ENCODE results near the gene PAM.

The PAM gene

GRCh38 chr5:102802708-102803458 is 47.8 kb downstream of the PAM start:
- DNase-seq (ENCODE audit: low spot score), result no peak
- ATAC-seq (ENCODE audit: low read depth), result no peak
- H3K4me3 ChIP-seq (ENCODE audit: severe bottlenecking), result no peak overlapping the region
- peaks cover 6% of the 10 kb centered on the region for H3K4me1 ChIP-seq (ENCODE audit: insufficient read depth, poor library complexity, severe bottlenecking)
- H3K27me3 ChIP-seq (ENCODE audit: insufficient read depth, poor library complexity, severe bottlenecking), result no peaks in the 10 kb centered on the region
- H3K27ac ChIP-seq (ENCODE audit: poor library complexity, severe bottlenecking), result no peak overlapping the region
- H3K36me3 ChIP-seq (ENCODE audit: low read depth), result no peaks in the 10 kb centered on the region
- no peaks in the 10 kb centered on the region for H3K9me3 ChIP-seq (ENCODE audit: severe bottlenecking)
- TF ChIP-seq, protein P1, sequence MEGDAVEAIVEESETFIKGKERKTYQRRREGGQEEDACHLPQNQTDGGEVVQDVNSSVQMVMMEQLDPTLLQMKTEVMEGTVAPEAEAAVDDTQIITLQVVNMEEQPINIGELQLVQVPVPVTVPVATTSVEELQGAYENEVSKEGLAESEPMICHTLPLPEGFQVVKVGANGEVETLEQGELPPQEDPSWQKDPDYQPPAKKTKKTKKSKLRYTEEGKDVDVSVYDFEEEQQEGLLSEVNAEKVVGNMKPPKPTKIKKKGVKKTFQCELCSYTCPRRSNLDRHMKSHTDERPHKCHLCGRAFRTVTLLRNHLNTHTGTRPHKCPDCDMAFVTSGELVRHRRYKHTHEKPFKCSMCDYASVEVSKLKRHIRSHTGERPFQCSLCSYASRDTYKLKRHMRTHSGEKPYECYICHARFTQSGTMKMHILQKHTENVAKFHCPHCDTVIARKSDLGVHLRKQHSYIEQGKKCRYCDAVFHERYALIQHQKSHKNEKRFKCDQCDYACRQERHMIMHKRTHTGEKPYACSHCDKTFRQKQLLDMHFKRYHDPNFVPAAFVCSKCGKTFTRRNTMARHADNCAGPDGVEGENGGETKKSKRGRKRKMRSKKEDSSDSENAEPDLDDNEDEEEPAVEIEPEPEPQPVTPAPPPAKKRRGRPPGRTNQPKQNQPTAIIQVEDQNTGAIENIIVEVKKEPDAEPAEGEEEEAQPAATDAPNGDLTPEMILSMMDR (IDR thresholded peaks at IDR 0.05; ENCODE audit: poor library complexity, severe bottlenecking), result no peak

DNA sequence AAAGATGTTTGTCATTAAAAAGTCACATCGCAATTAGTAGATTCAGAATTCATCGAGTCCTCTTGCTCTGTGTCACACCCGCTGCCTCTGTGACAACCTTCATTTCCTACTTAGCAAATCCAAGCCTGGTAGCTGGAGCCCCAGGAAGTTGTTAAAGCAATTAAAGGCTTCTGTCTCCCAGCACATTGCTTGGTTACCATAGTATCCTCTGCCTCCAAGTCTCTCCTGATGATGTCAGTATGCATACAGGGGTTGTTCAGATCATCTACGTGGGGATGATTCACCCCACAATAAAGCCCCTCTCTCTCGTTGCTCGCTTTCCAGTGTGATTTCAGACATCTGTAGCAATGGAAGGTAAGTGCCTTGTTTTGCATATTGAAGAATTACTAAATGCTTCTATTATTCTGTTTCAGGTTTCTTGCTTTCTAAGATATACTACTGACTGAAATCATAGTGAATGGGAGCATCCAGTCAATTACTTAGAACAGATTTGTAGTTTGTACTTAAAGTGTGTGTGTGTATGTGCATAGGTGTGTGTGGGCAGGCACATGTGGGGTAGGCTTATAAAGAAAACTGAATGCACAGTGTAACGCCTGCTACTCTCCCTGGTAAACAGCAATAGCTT is 52.9 kb downstream of the PAM start:
- Histone ChIP-seq H3K36me3 (ENCODE audit: low read depth) (peaks cover 7% of the 10 kb centered on the region; the same call in 1 of the 2 replicates), H3K4me1 (ENCODE audit: insufficient read depth, poor library complexity, severe bottlenecking) (peaks cover 10% of the 10 kb centered on the region), H3K27ac (ENCODE audit: poor library complexity, severe bottlenecking) (no peak overlapping the region), H3K4me3 (ENCODE audit: severe bottlenecking) (no peak overlapping the region), H3K9me3 (ENCODE audit: severe bottlenecking) (no peaks in the 10 kb centered on the region), H3K27me3 (ENCODE audit: insufficient read depth, poor library complexity, severe bottlenecking) (no peaks in the 10 kb centered on the region)
- no peak for DNase-seq (ENCODE audit: low spot score)
- ATAC-seq (ENCODE audit: low read depth), result peak; percentile 40; the same call in 2 of the 3 replicates
- TF ChIP-seq, protein P1 (IDR thresholded peaks at IDR 0.05; ENCODE audit: poor library complexity, severe bottlenecking), result no peak

DNA sequence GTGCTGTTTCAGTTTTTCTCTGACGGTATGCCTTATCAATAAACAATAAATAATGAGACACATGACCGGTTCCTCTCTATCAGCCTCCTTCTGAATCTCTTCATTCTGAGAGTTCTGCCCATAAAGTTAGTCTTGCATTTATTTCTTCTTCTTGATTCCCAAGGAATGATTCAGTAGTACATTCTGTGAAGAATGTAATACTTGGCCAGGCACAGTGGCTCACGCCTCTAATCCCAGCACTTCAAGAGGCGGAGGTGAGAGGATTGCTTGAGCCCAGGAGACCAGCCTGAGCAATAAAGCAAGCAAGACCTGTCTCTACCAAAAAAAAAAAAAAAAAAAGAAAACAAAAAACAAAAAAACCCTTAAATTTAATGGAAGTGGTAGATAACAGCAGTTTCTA is 53.9 kb downstream of the PAM start:
- no peak for DNase-seq (ENCODE audit: low spot score)
- no peak for ATAC-seq (ENCODE audit: low read depth)
- TF ChIP-seq, protein P1 (IDR thresholded peaks at IDR 0.05; ENCODE audit: poor library complexity, severe bottlenecking), result no peak

GRCh38 chr5:102811972-102812371 is 56.9 kb downstream of the PAM start:
- H3K4me1 ChIP-seq (ENCODE audit: insufficient read depth, poor library complexity, severe bottlenecking), result peaks cover 10% of the 10 kb centered on the region
- peak; percentile 87 for ATAC-seq (ENCODE audit: low read depth)

More for the DNA sequence above, 53.9 kb downstream of the PAM start:
- Histone ChIP-seq H3K4me1 (ENCODE audit: insufficient read depth, poor library complexity, severe bottlenecking) (peaks cover 10% of the 10 kb centered on the region), H3K4me3 (ENCODE audit: severe bottlenecking) (no peak overlapping the region), H3K9me3 (ENCODE audit: severe bottlenecking) (no peaks in the 10 kb centered on the region), H3K27me3 (ENCODE audit: insufficient read depth, poor library complexity, severe bottlenecking) (no peaks in the 10 kb centered on the region), H3K27ac (ENCODE audit: poor library complexity, severe bottlenecking) (no peak overlapping the region), H3K36me3 (ENCODE audit: low read depth) (peaks cover 7% of the 10 kb centered on the region; the same call in 1 of the 2 replicates)

More at GRCh38 chr5:102811972-102812371, 56.9 kb downstream of the PAM start:
- Histone ChIP-seq H3K36me3 (ENCODE audit: low read depth) (peaks cover 7% of the 10 kb centered on the region; the same call in 1 of the 2 replicates), H3K4me3 (ENCODE audit: severe bottlenecking) (no peak overlapping the region), H3K9me3 (ENCODE audit: severe bottlenecking) (no peaks in the 10 kb centered on the region), H3K27ac (ENCODE audit: poor library complexity, severe bottlenecking) (no peak overlapping the region), H3K27me3 (ENCODE audit: insufficient read depth, poor library complexity, severe bottlenecking) (no peaks in the 10 kb centered on the region)
- no peak for DNase-seq (ENCODE audit: low spot score)
- TF ChIP-seq, protein P1 (IDR thresholded peaks at IDR 0.05; ENCODE audit: poor library complexity, severe bottlenecking), result no peak
